HG03139 (cell line): Measurements from ENCODE around the gene DBH.
"Not testable (repeated sequence)": the region's sequence is repeated elsewhere in the genome, so short reads cannot be mapped to it uniquely, and the experiment has no call there.

Source experiments
- ATAC-seq: cut with Tn5 transposase; IDR thresholded peaks from one replicate; pipeline ENCODE4 v1.9.1; 2021; ENCODE audit not compliant: unreplicated experiment

The DBH gene

DNA sequence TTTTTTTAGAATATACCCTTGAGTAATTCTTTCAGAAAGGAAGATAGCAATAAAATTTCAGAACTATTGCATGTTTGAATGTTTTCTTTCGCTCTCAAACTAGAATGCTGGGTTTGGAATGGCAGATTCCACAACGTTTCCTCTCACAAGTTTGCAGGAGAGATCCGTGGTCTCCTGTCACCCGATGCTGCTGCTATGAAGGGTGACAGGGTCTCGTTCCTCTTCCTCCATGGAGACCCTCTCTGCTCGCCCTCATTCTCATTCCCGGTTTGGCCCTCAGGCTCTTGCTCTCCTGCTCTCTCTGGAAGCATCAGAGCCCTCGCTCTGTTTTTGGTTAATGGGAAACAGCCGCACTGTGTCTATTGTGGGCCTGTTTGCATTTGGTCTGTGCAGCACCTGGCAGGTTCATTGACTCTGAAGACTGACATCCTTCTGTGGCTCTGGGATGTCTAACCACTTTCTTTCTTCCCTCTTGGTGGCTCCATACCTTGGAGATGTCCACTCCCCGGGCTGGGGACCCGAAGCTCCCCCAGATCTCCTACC is 14.4 kb upstream of the DBH start:
- ATAC-seq, result no peak

DNA sequence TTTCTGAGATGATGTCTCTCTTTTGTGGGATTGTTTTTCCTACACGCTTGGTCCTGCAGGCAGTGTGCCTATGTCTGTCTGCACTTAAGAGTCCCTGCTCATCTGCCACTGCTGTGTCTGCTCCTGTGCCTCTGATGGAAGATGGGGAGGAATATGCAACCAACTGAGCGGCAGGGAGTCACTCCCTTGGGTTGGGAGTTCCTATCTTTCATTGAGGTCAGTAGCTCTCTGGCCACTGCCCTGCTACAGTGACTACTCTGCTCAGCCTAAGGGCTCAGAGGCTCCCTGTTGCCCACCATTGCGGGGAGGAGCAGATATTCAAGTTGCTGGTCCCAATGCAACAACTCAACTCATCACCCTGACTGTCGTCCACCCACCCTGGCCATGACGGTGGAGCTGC is 13.6 kb upstream of the DBH start:
- ATAC-seq, result no peak

DNA sequence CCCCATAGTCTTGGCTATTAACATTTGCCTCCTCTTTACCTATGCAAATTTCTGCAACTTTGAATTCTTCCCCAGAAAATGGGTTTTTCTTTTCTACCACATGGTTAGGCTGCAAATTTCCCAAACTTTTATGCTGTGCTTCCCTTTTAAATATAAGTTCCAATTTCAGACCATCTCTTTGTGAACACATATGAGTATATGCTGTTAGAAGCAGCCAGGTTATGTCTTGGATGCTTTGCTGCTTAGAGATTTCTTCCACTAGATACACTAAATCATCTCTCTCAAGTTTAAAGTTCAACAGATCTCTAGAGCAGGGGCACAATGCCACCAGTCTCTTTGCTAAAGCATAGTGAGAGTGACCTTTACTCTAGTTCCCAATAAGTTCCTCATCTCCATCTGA is 10.2 kb upstream of the DBH start:
- not testable (repeated sequence) for ATAC-seq

DNA sequence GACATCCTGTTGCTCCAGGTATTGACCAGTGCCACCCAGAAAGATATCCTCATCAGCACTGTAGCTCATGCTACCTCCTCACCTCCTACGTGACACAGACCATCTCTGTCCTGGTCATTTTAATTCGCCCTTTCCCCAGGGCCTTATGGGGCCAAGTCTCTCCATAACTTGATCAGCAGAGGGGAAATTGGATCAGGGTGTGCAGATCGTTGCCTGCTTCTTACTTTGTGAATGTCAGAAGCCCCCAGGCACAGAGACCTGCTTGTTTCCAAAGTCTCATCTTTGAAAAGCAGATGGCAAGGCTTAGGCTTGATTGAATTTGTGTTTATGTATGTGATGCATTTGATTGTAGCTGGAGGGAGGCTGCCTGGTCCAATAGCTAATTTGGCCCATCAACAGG is 8.8 kb upstream of the DBH start:
- ATAC-seq, result no peak

DNA sequence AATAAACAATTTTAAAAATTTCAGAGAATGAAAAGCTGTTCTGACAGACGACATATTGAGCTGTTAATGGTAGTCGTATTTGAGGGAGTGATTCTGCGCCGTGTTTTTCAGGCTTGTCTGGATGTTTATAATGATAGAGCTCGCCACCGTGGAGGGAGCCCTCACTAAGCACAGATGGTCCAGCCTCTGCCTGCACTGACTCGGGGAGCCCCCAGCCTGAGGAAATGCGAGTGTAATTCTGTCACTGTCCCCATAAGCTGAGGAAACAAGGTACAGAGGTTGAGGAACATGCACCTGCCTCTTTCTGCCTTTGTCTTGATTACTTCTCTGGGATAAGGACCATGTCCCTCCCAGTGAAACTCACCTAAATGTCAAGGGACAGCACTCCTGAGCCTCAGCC is 7.4 kb upstream of the DBH start:
- ATAC-seq, result no peak

DNA sequence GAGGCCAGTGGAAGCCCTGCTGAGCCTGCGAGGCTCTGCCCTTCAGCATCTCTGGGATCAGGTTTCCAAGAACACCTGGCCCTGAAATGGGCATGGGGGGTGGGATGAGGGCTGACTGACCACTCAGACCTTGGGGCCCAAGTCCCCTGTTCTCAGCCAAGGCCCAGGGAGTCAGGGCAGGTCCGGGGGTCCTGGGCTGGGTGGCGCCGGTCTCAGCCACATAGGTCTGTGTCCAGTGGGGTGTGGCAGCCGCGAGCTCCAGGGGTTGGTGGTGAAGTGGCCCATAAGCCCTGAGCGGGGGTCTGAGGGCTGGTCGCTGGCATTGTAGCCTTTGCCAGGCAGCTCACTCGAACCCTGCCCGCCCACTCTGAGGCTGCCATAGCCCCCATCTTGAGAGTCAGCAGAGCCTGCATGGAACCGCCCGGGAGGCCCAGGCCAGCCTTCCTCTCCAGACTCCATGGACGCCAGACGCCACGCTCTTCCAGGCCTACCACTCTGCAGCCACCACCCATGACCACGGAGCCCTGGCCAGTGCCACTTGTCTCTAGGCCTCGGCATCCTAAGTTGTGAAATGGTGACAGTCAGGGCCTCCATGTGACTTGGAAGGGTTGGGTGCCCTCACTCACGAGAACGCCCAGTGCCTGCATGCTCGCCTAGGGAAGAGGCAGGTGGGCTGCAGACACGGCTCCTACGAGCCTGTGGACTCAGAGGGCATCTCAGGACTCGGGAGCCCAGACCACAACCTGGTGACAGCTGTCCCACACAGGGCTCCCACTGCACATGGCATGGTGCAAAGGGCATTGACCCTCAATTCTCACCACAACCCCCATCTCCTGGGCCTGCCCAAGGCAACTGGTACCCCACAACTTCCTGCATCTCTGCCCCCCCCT is 6.7 kb upstream of the DBH start:
- no peak for ATAC-seq

DNA sequence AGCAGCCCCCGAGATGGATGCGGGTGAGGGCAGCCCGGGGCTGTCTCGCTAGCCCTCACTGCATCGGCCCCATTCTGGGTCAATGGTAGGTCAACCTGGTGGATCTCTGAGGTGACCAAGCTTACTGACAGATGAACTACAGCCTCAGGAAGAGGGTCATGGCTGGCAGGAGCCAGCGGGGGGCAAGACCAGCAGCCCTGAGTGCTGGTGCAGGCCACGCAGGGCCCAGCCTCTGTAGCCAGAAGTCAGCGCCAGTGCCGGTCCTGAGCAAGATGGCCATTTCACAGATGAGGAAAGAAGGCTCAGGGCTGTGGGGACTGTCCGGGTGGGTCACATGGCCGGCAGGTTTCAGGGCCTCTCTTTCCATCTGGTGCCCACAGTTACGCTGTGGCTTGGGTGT is 5.1 kb upstream of the DBH start:
- ATAC-seq, result no peak

DNA sequence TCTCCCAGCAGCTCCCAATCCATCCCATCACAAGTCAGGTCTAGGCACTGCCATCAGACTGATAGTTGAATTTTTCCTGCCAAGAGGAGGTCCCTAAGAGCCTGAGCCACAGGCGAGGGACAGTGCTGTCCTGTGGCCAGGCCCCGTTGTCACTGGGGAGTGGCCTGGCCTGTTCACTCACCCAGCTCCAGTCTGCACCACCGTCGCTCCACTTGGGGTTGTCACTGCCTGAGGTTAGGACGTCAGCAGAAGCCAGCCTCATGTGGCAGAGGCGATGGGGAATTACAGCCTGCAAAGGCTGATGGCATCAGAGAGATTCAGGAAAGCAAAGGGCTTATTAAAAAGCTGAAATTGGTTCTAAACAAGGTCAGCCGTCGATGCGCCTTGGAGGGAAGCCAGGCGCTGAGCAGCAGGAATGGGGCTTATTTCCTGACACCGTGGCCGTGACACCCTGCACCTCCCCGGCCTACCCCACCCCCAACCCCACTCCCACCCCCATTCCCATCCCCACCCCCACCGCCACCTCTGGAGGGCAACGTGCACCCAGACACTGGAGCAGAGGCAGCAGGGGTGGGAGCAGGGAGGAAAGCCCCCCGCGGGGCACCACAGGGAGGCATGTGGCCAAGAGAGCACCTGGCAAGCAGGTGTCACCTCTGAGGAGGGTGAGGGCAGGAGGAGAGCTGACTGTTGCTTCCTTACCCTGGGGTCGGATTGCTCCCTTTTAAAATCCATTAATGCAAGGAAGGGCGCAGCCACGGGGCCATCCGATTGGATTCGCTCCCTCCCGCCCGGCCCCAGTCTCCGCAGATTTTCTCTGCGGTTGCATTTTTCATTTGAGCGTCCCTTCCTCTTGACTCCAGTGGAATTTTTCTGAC is 3.1 kb upstream of the DBH start:
- ATAC-seq, result no peak

DNA sequence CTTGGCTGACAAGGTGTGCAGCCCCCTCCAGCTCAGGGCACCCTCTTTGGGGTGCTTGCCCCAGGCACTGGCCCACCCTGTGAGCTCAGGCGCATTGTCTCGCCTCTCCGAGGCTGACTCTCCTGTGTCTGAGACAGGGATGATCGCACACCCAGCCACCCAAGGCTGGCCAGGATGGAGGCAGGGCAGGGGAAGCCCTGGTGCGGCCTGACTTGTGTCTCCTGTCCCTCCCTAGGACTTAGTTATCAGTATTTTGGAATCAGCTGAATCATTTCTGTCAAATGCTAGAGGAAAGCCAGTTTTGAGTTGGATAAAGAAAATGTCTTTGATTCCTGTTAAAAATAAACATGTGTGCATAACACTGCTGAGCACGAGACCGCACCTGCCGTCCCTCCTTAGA is 2.5 kb upstream of the DBH start:
- ATAC-seq, result no peak

DNA sequence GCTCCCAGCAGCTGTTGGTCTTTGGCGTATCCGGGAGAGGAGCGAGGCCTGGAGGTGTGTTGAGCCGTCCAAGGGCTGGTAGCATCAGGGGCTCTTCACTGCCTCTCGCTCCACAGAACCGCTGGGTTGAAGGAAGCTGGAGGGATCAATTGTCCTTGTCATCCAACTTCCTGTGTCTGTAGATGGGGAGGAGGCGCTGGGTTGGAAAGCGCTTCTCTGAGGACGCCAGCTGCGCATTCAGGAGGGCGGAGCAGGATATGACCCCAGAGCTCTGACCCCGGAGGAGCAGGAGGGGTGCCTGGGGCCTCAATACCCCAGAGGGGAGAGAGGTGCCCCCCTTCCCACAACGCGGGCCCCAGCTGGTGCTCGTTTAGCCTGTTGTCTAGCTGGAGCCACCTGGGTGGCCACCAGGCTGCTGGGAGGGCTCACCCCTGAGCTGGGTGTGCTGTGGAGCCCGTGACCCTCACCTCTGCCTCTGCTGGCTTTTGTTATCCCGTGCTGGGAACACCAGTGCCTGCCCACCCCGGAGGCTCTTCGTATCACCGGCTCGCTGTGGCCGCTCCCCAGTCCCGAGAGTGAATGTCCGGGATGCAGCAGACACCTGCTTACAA is 2.0 kb upstream of the DBH start:
- no peak for ATAC-seq

DNA sequence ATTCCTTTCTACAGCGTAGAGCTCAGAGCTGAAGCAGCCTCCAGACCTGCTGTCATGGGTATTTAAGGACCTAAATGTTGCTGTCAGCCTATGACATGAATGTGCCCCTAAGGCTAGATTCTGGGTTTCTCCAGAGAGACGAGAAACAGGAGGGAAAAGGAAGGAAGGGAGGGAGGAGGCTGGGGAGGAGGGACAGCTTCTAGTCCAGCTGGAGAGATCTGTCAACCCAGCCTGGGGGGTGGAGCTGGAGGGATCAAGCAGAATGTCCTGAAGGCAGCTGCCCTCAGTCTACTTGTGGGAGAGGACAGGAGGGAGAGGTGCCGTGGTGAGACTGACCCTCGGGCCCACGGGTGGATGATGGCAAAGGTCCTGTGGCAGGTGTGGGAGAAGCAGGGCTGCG is 1.1 kb upstream of the DBH start:
- no peak for ATAC-seq

DNA sequence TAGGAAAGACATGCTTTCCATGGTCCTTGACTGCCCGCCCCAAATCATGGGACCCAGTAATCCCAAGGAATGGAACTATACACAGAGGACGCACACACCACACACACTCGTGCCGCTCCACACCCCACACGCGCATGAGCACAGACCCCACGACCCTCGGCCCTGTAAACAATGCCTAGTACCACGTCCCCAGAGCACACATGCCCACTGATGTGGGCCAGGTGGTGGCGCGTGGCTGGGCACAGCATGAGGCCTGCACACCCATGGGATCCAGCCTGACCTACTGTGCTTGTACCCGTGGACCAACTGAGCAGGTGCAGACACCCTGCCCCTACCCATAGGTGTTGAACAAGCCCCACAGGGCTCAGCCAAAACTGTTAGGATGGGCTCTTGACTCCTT is 739 bp downstream of the DBH start:
- ATAC-seq, result no peak

DNA sequence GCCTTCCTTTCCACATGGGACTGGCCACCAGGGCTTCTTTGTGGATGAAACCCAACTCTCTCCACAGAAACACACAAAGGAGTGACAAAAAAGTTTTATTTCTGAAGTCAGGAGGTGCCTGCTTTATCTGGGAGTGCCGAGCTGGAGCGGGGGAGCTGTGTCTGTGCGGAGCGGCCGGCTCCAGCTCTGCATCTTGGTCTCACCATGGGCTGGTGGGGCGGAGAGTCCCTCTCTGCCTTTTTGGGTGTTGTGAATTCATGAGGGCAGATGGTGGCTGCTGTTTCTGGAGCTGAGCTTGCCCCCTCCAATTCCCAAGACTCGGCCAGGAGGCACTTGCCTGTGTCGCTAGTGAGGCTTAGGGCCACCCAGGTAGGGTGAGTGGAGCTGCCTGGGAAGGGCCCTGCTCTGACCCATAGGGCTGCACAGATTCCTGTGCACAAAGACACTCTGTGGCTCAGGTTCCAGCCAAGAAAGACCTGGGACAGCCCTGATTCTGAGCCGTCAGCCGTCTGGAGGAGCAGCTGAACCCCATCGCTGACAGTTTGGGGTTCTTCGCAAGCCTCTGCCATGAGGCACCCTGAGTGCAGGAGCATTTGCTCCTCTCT is 1.4 kb downstream of the DBH start:
- no peak for ATAC-seq

DNA sequence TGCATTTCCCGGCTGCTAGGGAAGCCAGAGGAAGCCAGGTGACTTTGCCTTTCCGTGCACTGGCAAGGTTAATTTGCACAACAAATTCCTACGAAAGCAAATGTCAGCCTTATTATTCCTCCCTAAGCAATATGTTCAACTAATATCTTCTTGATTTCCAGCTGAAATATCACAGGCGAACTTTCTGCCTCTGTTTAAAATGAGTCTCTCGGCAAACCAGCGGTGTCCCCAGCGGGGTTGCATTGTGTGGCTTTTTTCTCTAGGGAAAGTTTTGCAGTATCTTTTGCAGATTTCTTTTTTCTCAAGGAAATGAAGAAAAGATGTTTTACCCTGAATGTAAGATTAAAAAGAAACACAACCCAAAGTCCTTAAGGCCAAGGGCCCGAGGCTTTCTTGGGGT is 1.9 kb downstream of the DBH start:
- ATAC-seq, result no peak

DNA sequence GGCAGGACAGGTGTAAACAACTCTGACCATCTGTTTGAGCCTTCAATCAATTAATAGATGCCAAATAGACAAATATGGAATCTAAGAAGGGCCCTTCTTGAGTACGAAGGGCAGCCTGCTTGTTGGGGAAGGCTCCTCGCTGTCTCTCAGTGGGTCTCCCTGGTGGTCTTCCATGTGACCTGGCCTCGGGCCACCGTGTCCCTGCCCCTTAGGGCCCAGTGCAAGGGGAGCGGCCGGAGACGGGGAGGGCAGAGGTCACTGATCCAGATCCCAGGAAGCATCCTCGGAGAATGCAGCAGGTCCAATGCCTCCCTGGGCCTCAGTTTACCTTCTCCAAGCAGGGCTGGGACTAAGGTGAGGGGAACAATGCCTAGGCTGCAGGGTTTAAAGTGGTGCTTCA is 2.5 kb downstream of the DBH start:
- no peak for ATAC-seq

DNA sequence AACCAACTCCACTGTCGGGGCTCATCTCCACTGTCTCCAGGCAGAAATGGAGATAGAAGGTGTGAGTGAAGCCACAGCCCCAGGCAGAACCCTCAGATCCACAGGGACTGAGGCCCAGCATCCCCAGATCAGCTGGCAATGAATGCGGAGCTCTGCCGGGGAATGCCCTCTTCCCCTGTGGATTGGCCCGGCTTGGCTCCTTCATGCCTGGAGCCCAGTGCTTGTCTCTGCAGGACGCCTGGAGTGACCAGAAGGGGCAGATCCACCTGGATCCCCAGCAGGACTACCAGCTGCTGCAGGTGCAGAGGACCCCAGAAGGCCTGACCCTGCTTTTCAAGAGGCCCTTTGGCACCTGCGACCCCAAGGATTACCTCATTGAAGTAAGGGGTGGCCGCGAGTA is 3.5 kb downstream of the DBH start:
- ATAC-seq, result no peak

DNA sequence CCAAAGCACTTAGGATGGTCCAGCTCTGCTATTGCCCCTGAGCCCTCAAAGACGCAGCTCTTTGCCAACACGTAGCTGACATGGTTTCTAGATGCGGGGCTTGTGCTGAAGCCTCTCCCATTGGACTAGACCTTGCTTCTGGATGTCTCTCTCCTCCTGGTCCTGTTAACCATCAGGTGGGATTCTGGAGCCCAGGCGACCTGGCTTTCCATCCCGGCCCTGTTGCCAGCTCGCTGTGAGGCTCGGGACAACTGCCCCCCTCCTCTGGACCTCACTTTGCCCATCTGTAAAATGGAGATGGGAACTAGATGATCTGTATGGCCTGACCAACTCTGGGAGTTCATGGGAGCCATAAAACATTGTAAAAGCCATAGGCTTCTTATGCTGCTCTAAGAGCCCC is 4.0 kb downstream of the DBH start:
- no peak for ATAC-seq

DNA sequence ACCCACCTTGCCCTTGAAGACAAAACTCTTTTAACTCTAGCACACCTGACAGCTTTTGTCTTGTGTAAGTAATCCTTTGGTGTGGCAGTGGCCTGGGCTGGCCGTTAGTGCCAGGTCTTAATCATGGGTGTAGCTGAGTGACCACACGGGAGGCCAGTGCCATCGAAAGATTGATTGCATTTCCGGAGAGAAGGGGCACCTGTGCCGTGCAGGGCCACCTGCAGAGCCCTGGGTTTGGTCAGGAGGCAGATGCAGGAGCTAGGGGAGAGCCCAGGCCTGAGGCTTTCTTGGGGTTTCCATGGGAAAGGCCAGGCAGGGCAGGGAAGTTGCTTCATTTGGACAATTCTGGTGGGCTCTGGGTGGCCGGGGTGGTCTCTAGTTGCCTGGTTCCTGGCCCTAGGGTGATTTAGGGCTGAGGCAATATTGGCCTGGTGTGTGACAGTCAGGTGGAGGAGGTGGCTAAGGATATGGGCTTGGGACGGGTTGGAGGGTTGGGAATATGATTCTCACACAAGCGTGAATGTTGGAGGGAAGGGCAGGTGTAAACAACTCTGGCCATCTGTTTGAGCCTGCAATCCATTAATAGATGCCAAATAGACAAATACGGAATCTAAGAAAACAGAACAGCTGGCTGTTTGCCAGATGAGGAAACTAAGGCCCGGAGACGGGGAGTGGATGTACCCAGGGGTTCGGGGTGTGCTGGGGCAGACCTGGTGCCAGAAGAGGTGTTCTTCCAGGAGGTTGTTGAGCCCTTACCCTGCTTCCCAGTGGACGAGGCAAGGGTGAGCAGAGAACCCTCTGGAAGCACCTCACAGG is 4.6 kb downstream of the DBH start:
- no peak for ATAC-seq

DNA sequence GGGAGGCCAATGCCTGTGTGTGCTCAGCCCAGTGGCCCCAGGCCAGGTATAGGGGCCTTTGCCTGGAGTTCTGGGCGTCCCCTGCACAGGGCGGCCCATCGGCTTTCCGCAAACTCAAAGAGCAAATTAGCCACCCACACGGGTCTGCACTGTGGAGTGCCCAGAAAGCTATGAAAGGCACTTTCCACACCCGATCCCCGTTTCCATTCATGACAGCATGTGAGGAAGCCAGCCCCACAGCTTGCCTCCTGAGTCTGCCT is 5.2 kb downstream of the DBH start:
- ATAC-seq, result no peak

DNA sequence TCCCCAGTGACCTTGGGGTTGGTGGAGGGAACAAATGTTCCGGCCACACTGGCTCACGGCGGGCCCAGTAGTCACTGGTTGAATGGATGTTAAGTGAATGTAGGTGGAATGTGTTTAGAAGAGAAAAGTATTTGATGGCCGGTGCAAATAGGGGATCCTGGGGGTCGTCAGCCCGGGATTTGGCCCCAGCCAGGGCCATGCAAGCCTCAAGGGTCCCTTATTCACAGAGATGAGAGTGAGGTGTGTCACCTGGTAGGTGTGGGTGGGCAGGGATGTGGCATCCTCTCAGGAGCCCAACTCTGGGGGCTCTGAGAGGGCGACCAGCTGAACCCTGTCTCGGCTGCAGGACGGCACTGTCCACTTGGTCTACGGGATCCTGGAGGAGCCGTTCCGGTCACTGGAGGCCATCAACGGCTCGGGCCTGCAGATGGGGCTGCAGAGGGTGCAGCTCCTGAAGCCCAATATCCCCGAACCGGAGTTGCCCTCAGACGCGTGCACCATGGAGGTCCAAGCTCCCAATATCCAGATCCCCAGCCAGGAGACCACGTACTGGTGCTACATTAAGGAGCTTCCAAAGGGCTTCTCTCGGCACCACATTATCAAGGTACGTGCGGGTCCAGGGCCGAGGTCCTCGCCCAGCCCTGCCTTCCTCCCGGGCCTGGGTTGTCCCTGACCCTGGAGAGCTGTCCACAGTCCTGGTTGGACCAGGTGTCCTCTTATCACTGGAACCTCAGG is 5.9 kb downstream of the DBH start:
- no peak for ATAC-seq
